Upper lobe of left lung (tissue), 4 donors: ENCODE measurements around the gene GPD2.

Source experiments
- CTCF ChIP-seq, 6 experiments: fragments of 450-650 bp in 4 of 6; fragments of 200-600 bp in 2 of 6; sonication (generic) in 2 of 6; IDR thresholded peaks; one replicate each; pipeline ENCODE4 v1.5.1; 2016 to 2019; ENCODE audit warnings: antibody characterized with exemption in 6 of 6
- POLR2A ChIP-seq, 4 donors: fragments of 450-650 bp; IDR thresholded peaks; one replicate each; pipeline ENCODE4 v1.5.1; 2016 to 2017; ENCODE audit warnings: antibody characterized with exemption in 4 of 4, mild to moderate bottlenecking in 2 of 4

GRCh38 chr2:156561326-156561725 is 125.1 kb downstream of the GPD2 start:
- TF ChIP-seq CTCF (IDR thresholded peaks at IDR 0.05): no peak
- no peak for TF ChIP-seq POLR2A (IDR thresholded peaks at IDR 0.05)
